ENCODE results near the gene DYRK1A.

DNA sequence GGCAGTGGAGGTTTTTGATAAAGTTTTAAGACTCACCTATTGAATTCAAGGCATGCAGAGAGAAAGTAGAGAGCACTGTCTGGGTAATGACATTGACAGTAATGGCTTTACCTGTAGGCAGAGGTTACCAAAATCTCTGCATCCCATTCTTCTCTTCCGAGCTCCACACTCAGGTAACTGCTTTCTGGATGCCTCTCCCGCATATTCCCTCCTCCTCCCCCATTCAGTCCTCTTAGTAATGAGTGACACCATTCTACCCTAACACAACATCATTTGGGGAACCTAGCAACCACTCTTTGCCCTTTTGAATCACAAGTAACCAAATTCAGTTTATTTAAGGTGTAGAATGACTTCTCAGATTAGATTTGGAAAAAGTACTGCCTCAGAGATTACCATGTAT is 56.5 kb downstream of the DYRK1A start:
- TF ChIP-seq, protein P1, sequence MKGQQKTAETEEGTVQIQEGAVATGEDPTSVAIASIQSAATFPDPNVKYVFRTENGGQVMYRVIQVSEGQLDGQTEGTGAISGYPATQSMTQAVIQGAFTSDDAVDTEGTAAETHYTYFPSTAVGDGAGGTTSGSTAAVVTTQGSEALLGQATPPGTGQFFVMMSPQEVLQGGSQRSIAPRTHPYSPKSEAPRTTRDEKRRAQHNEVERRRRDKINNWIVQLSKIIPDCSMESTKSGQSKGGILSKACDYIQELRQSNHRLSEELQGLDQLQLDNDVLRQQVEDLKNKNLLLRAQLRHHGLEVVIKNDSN (IDR thresholded peaks at IDR 0.05; ENCODE audit: borderline replicate concordance, extremely low read length, insufficient read depth, low read depth, low read length): no peak
- TF ChIP-seq POLR2AphosphoS2 (IDR thresholded peaks at IDR 0.05; ENCODE audit: low read depth, low read length) (no peak), YY1 (IDR thresholded peaks at IDR 0.05; ENCODE audit: low read depth, low read length) (no peak), POLR2A (IDR thresholded peaks at IDR 0.05; ENCODE audit: low read depth, low read length) (no peak)
- TF ChIP-seq, protein P2, sequence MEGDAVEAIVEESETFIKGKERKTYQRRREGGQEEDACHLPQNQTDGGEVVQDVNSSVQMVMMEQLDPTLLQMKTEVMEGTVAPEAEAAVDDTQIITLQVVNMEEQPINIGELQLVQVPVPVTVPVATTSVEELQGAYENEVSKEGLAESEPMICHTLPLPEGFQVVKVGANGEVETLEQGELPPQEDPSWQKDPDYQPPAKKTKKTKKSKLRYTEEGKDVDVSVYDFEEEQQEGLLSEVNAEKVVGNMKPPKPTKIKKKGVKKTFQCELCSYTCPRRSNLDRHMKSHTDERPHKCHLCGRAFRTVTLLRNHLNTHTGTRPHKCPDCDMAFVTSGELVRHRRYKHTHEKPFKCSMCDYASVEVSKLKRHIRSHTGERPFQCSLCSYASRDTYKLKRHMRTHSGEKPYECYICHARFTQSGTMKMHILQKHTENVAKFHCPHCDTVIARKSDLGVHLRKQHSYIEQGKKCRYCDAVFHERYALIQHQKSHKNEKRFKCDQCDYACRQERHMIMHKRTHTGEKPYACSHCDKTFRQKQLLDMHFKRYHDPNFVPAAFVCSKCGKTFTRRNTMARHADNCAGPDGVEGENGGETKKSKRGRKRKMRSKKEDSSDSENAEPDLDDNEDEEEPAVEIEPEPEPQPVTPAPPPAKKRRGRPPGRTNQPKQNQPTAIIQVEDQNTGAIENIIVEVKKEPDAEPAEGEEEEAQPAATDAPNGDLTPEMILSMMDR (IDR thresholded peaks at IDR 0.05 in 2 of 3, conservative IDR thresholded peaks at IDR 0.05 in 1 of 3; ENCODE audit: control insufficient read depth in 2 of 3, extremely low read depth in 1 of 3, insufficient read depth in 1 of 3, low read depth in 3 of 3, low read length in 3 of 3): no peak
- TF ChIP-seq, protein P3, sequence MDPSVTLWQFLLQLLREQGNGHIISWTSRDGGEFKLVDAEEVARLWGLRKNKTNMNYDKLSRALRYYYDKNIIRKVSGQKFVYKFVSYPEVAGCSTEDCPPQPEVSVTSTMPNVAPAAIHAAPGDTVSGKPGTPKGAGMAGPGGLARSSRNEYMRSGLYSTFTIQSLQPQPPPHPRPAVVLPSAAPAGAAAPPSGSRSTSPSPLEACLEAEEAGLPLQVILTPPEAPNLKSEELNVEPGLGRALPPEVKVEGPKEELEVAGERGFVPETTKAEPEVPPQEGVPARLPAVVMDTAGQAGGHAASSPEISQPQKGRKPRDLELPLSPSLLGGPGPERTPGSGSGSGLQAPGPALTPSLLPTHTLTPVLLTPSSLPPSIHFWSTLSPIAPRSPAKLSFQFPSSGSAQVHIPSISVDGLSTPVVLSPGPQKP (IDR thresholded peaks at IDR 0.05; ENCODE audit: low read depth, low read length): no peak
- TF ChIP-seq, protein P4, sequence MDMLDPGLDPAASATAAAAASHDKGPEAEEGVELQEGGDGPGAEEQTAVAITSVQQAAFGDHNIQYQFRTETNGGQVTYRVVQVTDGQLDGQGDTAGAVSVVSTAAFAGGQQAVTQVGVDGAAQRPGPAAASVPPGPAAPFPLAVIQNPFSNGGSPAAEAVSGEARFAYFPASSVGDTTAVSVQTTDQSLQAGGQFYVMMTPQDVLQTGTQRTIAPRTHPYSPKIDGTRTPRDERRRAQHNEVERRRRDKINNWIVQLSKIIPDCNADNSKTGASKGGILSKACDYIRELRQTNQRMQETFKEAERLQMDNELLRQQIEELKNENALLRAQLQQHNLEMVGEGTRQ (IDR thresholded peaks at IDR 0.05; ENCODE audit: borderline replicate concordance, low read depth, low read length): no peak
- TF ChIP-seq, protein P5, sequence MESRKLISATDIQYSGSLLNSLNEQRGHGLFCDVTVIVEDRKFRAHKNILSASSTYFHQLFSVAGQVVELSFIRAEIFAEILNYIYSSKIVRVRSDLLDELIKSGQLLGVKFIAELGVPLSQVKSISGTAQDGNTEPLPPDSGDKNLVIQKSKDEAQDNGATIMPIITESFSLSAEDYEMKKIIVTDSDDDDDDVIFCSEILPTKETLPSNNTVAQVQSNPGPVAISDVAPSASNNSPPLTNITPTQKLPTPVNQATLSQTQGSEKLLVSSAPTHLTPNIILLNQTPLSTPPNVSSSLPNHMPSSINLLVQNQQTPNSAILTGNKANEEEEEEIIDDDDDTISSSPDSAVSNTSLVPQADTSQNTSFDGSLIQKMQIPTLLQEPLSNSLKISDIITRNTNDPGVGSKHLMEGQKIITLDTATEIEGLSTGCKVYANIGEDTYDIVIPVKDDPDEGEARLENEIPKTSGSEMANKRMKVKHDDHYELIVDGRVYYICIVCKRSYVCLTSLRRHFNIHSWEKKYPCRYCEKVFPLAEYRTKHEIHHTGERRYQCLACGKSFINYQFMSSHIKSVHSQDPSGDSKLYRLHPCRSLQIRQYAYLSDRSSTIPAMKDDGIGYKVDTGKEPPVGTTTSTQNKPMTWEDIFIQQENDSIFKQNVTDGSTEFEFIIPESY (IDR thresholded peaks at IDR 0.05): no peak

All from GM12878 (cell line).